ENCODE data around the gene DNAJC30. TPM values are rescaled to one million over a fixed set of nuclear protein-coding genes. Genes with fewer than 3 reads are reported as not detected.

Gene DNAJC30
- total and polyA plus RNA-seq, 10 of the 15 experiments (the other 5 are each of a cell fraction or from before 2014, with no cell fraction given) = 2.1 to 19.0 (median 7.9) TPM

DNA sequence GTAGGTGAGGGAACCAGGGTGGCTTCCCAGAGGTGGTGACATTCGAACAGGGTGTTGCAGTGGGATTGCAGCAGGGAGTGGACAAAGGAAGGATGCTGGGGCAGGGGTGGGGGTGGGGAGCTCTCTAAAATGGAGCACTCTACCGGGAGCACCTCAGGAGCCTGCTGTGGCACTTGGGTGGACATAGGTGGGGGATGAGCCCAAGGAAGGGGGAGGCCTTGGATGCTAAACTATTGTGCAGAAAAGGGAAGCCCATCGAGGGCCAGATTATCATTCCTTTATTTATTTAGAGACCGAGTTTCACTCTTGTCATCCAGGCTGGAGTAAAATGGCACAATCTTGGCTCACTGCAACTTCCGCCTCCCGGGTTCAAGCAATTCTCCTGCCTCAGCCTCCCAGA is 39.5 kb upstream of the DNAJC30 start:
- no peak for FAIRE-seq
- intact Hi-C loops (cut with micrococcal nuclease; ENCODE audit: unreplicated experiment) = no loop called here

More for the DNA sequence above, 39.5 kb upstream of the DNAJC30 start:
- no peak overlapping the region for H3K9ac ChIP-seq (ENCODE audit: control insufficient read depth, insufficient read depth, low read length)
- no peak overlapping the region for H3K4me3 ChIP-seq
- no peaks in the 10 kb centered on the region for H3K36me3 ChIP-seq (ENCODE audit: control insufficient read depth in 2 of 2, insufficient read depth in 2 of 2, low read length in 1 of 2)
- in situ Hi-C loops (cut with MboI) = no loop called here
- no peaks in the 10 kb centered on the region; the same call in 1 of the 2 replicates for H4K20me1 ChIP-seq (ENCODE audit: control insufficient read depth, insufficient read depth)
- 46% methylated on average over 6 of the region's 6 CpGs for WGBS (ENCODE audit: insufficient coverage, insufficient replicate concordance, low lambda C conversion rate, missing lambda C conversion rate)
- ChIA-PET CTCF (interaction anchor here (1.1 to 2.6 kb wide), 2 partner anchors 79 to 116 kb away, joined by 3 to 15 read pairs; no protein-coding TSS in a partner anchor), POLR2A (interaction anchor here (0.6 to 0.7 kb wide), 3 partner anchors 118 to 451 kb away, joined by 3 to 5 read pairs (median 3); no protein-coding TSS in a partner anchor), RAD21 (ENCODE audit: unreplicated experiment) (interaction anchor here (2.1 kb wide), 1 partner anchor 116 kb away, joined by 6 read pairs; no protein-coding TSS in a partner anchor), SMC1A (ENCODE audit: uncharacterized antibody, unreplicated experiment) (interaction anchor here (3.2 kb wide), 1 partner anchor 116 kb away, joined by 17 read pairs; no protein-coding TSS in a partner anchor)
- TF ChIP-seq MTA3 (IDR thresholded peaks at IDR 0.05; ENCODE audit: borderline replicate concordance, low read length) = no peak
- TF ChIP-seq SIX5 (IDR thresholded peaks at IDR 0.05; ENCODE audit: low read depth, low read length, severe bottlenecking) = no peak
- TF ChIP-seq POLR2AphosphoS5 (IDR thresholded peaks at IDR 0.05; ENCODE audit: low read length) = no peak
- TF ChIP-seq, protein P1, sequence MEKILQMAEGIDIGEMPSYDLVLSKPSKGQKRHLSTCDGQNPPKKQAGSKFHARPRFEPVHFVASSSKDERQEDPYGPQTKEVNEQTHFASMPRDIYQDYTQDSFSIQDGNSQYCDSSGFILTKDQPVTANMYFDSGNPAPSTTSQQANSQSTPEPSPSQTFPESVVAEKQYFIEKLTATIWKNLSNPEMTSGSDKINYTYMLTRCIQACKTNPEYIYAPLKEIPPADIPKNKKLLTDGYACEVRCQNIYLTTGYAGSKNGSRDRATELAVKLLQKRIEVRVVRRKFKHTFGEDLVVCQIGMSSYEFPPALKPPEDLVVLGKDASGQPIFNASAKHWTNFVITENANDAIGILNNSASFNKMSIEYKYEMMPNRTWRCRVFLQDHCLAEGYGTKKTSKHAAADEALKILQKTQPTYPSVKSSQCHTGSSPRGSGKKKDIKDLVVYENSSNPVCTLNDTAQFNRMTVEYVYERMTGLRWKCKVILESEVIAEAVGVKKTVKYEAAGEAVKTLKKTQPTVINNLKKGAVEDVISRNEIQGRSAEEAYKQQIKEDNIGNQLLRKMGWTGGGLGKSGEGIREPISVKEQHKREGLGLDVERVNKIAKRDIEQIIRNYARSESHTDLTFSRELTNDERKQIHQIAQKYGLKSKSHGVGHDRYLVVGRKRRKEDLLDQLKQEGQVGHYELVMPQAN (conservative IDR thresholded peaks at IDR 0.05) = no peak
- TF ChIP-seq NR2C2 (IDR thresholded peaks at IDR 0.05; ENCODE audit: borderline replicate concordance, control insufficient read depth, insufficient read length, low read depth) = no peak
- TF ChIP-seq, protein P2, sequence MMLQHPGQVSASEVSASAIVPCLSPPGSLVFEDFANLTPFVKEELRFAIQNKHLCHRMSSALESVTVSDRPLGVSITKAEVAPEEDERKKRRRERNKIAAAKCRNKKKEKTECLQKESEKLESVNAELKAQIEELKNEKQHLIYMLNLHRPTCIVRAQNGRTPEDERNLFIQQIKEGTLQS (IDR thresholded peaks at IDR 0.05; ENCODE audit: borderline replicate concordance, extremely low read depth, low read depth, low read length) = no peak
- TF ChIP-seq, protein P3, sequence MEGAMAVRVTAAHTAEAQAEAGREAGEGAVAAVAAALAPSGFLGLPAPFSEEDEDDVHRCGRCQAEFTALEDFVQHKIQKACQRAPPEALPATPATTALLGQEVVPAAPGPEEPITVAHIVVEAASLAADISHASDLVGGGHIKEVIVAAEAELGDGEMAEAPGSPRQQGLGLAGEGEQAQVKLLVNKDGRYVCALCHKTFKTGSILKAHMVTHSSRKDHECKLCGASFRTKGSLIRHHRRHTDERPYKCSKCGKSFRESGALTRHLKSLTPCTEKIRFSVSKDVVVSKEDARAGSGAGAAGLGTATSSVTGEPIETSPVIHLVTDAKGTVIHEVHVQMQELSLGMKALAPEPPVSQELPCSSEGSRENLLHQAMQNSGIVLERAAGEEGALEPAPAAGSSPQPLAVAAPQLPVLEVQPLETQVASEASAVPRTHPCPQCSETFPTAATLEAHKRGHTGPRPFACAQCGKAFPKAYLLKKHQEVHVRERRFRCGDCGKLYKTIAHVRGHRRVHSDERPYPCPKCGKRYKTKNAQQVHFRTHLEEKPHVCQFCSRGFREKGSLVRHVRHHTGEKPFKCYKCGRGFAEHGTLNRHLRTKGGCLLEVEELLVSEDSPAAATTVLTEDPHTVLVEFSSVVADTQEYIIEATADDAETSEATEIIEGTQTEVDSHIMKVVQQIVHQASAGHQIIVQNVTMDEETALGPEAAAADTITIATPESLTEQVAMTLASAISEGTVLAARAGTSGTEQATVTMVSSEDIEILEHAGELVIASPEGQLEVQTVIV (IDR thresholded peaks at IDR 0.05; ENCODE audit: borderline replicate concordance, partially characterized antibody) = no peak
- no peak for TF ChIP-seq JUND (IDR thresholded peaks at IDR 0.05; ENCODE audit: low read depth, low read length)
- no peak for TF ChIP-seq ESRRA (IDR thresholded peaks at IDR 0.05; ENCODE audit: low read length)
- TF ChIP-seq, protein P4, sequence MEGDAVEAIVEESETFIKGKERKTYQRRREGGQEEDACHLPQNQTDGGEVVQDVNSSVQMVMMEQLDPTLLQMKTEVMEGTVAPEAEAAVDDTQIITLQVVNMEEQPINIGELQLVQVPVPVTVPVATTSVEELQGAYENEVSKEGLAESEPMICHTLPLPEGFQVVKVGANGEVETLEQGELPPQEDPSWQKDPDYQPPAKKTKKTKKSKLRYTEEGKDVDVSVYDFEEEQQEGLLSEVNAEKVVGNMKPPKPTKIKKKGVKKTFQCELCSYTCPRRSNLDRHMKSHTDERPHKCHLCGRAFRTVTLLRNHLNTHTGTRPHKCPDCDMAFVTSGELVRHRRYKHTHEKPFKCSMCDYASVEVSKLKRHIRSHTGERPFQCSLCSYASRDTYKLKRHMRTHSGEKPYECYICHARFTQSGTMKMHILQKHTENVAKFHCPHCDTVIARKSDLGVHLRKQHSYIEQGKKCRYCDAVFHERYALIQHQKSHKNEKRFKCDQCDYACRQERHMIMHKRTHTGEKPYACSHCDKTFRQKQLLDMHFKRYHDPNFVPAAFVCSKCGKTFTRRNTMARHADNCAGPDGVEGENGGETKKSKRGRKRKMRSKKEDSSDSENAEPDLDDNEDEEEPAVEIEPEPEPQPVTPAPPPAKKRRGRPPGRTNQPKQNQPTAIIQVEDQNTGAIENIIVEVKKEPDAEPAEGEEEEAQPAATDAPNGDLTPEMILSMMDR (IDR thresholded peaks at IDR 0.05 in 2 of 3, conservative IDR thresholded peaks at IDR 0.05 in 1 of 3; ENCODE audit: control insufficient read depth in 2 of 3, extremely low read depth in 1 of 3, insufficient read depth in 1 of 3, low read depth in 3 of 3, low read length in 3 of 3) = no peak
- TF ChIP-seq, protein P5, sequence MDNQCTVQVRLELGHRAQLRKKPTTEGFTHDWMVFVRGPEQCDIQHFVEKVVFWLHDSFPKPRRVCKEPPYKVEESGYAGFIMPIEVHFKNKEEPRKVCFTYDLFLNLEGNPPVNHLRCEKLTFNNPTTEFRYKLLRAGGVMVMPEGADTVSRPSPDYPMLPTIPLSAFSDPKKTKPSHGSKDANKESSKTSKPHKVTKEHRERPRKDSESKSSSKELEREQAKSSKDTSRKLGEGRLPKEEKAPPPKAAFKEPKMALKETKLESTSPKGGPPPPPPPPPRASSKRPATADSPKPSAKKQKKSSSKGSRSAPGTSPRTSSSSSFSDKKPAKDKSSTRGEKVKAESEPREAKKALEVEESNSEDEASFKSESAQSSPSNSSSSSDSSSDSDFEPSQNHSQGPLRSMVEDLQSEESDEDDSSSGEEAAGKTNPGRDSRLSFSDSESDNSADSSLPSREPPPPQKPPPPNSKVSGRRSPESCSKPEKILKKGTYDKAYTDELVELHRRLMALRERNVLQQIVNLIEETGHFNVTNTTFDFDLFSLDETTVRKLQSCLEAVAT (IDR thresholded peaks at IDR 0.05) = no peak
- no peaks in the 10 kb centered on the region for H3K79me2 ChIP-seq (ENCODE audit: control insufficient read depth, insufficient read depth, low read length)
- no peak overlapping the region for H2AFZ ChIP-seq (ENCODE audit: control insufficient read depth, low read depth, low read length)
- no TSS peak for BruUV-seq (replicated peaks)
- no peak overlapping the region for H3K4me2 ChIP-seq (ENCODE audit: control insufficient read depth, insufficient read depth)
- ATAC-seq = no peak
- no peak for DNase-seq (ENCODE audit: low read depth, low spot score)
- H3K4me1 ChIP-seq (ENCODE audit: control insufficient read depth, insufficient read depth, low read length) = peaks cover 7% of the 10 kb centered on the region
- H3K27ac ChIP-seq (ENCODE audit: control insufficient read depth, insufficient read depth) = no peak overlapping the region
- no peaks in the 10 kb centered on the region for H3K9me3 ChIP-seq (replicated peaks; ENCODE audit: control insufficient read depth, insufficient read depth, low read length)
- H3K27me3 ChIP-seq (replicated peaks in 1 of 2; ENCODE audit: control insufficient read depth in 2 of 2, insufficient read depth in 2 of 2, low read length in 1 of 2) = no peaks in the 10 kb centered on the region
